HepG2 (cell line): ENCODE results near the gene ZC3H15. TPM values are rescaled to one million over a fixed set of nuclear protein-coding genes. Genes with fewer than 3 reads are reported as not detected.

ENCODE experiments used
- CEBPB ChIP-seq: IDR thresholded peaks from 2 replicates; pipeline ENCODE4 v1.6.1; 2011; ENCODE audit warnings: low read depth, low read length, improper control_type of control experiment, borderline replicate concordance
- CHCHD3 ChIP-seq: sonication (generic); formaldehyde crosslinking; IDR thresholded peaks from 2 replicates; pipeline ENCODE4 v1.8.0; 2022; ENCODE audit warnings: mild to moderate bottlenecking, missing genetic modification reagents, moderate library complexity
- DNMT1 ChIP-seq: sonication (generic); formaldehyde crosslinking; IDR thresholded peaks from 2 replicates; pipeline ENCODE4 v1.5.1; 2020; ENCODE audit warnings: mild to moderate bottlenecking, missing genetic modification reagents
- DR1 ChIP-seq: sonication (generic); formaldehyde crosslinking; IDR thresholded peaks from 2 replicates; pipeline ENCODE4 v1.8.0; 2021; ENCODE audit warnings: mild to moderate bottlenecking, missing genetic modification reagents, inconsistent platforms
- ERF ChIP-seq: IDR thresholded peaks from 2 replicates; pipeline ENCODE4 v1.6.1; 2018; ENCODE audit warnings: missing biosample characterization, missing genetic modification reagents
- FOSL2 ChIP-seq: sonication (generic); formaldehyde crosslinking; IDR thresholded peaks from 2 replicates; pipeline ENCODE4 v1.4.0; 2020; ENCODE audit warnings: missing genetic modification reagents
- FOXK2 ChIP-seq: fragments of 450-650 bp; IDR thresholded peaks from 2 replicates; pipeline ENCODE4 v1.6.1; 2016
- FOXM1 ChIP-seq: sonication (generic); formaldehyde crosslinking; IDR thresholded peaks from 2 replicates; pipeline ENCODE4 v1.5.0; 2020; ENCODE audit warnings: missing genetic modification reagents
- HOXA5 ChIP-seq: sonication (generic); formaldehyde crosslinking; IDR thresholded peaks from 2 replicates; pipeline ENCODE4 v1.4.0; 2020; ENCODE audit warnings: missing genetic modification reagents
- IRX3 ChIP-seq: sonication (generic); formaldehyde crosslinking; IDR thresholded peaks from 2 replicates; pipeline ENCODE4 v1.8.1; 2023; ENCODE audit warnings: mild to moderate bottlenecking, low read depth, missing genetic modification reagents, borderline replicate concordance
- MEIS1 ChIP-seq: sonication (generic); formaldehyde crosslinking; IDR thresholded peaks from 2 replicates; pipeline ENCODE4 v1.9.0; 2021; ENCODE audit warnings: mild to moderate bottlenecking, missing genetic modification reagents, moderate library complexity, borderline replicate concordance
- ONECUT2 ChIP-seq: sonication (generic); formaldehyde crosslinking; IDR thresholded peaks from 2 replicates; pipeline ENCODE4 v1.4.0; 2020; ENCODE audit warnings: missing genetic modification reagents
- PHF5A ChIP-seq: IDR thresholded peaks from one replicate; pipeline ENCODE4 v1.6.1; 2018; ENCODE audit warnings: low read depth, missing genetic modification reagents; ENCODE audit not compliant: unreplicated experiment
- POLR2G ChIP-seq: fragments of 200-400 bp; formaldehyde crosslinking; IDR thresholded peaks from 2 replicates; pipeline ENCODE4 v1.6.1; 2018; ENCODE audit warnings: mild to moderate bottlenecking, low read depth, low read length, moderate library complexity
- RBM22 ChIP-seq: fragments of 200-400 bp; formaldehyde crosslinking; optimal IDR thresholded peaks from 2 replicates; pipeline ENCODE3; 2017; ENCODE audit warnings: mild to moderate bottlenecking, low read length, moderate library complexity
- TRIM24 ChIP-seq: sonication (generic); formaldehyde crosslinking; IDR thresholded peaks from 2 replicates; pipeline ENCODE4 v1.8.0; 2022; ENCODE audit warnings: mild to moderate bottlenecking, missing genetic modification reagents
- ZFP90 ChIP-seq: sonication (generic); formaldehyde crosslinking; IDR thresholded peaks from 2 replicates; pipeline ENCODE4 v1.8.0; 2022; ENCODE audit warnings: missing genetic modification reagents, mild to moderate bottlenecking, inconsistent platforms, borderline replicate concordance
- ZNF10 ChIP-seq: sonication (generic); formaldehyde crosslinking; IDR thresholded peaks from 2 replicates; pipeline ENCODE4 v1.4.0; 2020; ENCODE audit warnings: mild to moderate bottlenecking, low read depth, missing genetic modification reagents, borderline replicate concordance
- ZNF260 ChIP-seq: sonication (generic); formaldehyde crosslinking; IDR thresholded peaks from 2 replicates; pipeline ENCODE4 v1.4.0; 2020; ENCODE audit warnings: missing genetic modification reagents, low read depth, mild to moderate bottlenecking, borderline replicate concordance
- ZNF550 ChIP-seq: sonication (generic); formaldehyde crosslinking; IDR thresholded peaks from 2 replicates; pipeline ENCODE4 v1.4.0; 2020; ENCODE audit warnings: mild to moderate bottlenecking, missing genetic modification reagents, borderline replicate concordance
- ZNF598 ChIP-seq: sonication (generic); formaldehyde crosslinking; IDR thresholded peaks from 2 replicates; pipeline ENCODE4 v1.5.1; 2020; ENCODE audit warnings: mild to moderate bottlenecking, missing genetic modification reagents, borderline replicate concordance
- ZNF878 ChIP-seq: sonication (generic); formaldehyde crosslinking; IDR thresholded peaks from 2 replicates; pipeline ENCODE4 v1.8.1; 2023; ENCODE audit warnings: mild to moderate bottlenecking, missing genetic modification reagents, moderate library complexity
- polyA plus RNA-seq, 8 experiments: library from polyadenylated mRNA; depleted of rRNA in 3 of 8; stranded (reverse) in 7 of 8; unstranded in 1 of 8; fragments of >200 nt; fragmentation: Illumina TruSeq in 4 of 8; extraction: Trizol in 4 of 8; gene quantifications; 2 replicates each; pipeline versions ENCODE4 v1.2.1 to v1.2.3, GENCODE V29; 2011 to 2016; ENCODE audit warnings: low read depth in 4 of 8, missing spikeins in 1 of 8, mixed read lengths in 1 of 8; ENCODE audit not compliant: insufficient read depth in 1 of 8
- total RNA-seq, 5 experiments: library from RNA; depleted of rRNA; stranded (reverse); fragments of >200 nt; fragmentation: Illumina TruSeq; extraction: Trizol; gene quantifications; 2 replicates each; pipeline ENCODE4 v1.2.3, GENCODE V29; 2016; ENCODE audit warnings: low read depth in 1 of 5
- TF ChIP-seq, protein P1 (sequence below): sonication (generic); formaldehyde crosslinking; IDR thresholded peaks from 2 replicates; pipeline ENCODE4 v1.8.0; 2023; ENCODE audit warnings: mild to moderate bottlenecking, missing genetic modification reagents
- TF ChIP-seq, protein P2 (sequence below): IDR thresholded peaks from 2 replicates; pipeline ENCODE4 v1.4.0; 2020; ENCODE audit warnings: mild to moderate bottlenecking, missing genetic modification reagents
- TF ChIP-seq, protein P3 (sequence below): IDR thresholded peaks from 2 replicates; pipeline ENCODE4 v1.6.1; 2016; ENCODE audit warnings: mild to moderate bottlenecking

The ZC3H15 gene
- total and polyA plus RNA-seq, 2 of the 13 experiments (the other 11 are each of a cell fraction or from before 2014, with no cell fraction given): 84.6 to 168 TPM

DNA sequence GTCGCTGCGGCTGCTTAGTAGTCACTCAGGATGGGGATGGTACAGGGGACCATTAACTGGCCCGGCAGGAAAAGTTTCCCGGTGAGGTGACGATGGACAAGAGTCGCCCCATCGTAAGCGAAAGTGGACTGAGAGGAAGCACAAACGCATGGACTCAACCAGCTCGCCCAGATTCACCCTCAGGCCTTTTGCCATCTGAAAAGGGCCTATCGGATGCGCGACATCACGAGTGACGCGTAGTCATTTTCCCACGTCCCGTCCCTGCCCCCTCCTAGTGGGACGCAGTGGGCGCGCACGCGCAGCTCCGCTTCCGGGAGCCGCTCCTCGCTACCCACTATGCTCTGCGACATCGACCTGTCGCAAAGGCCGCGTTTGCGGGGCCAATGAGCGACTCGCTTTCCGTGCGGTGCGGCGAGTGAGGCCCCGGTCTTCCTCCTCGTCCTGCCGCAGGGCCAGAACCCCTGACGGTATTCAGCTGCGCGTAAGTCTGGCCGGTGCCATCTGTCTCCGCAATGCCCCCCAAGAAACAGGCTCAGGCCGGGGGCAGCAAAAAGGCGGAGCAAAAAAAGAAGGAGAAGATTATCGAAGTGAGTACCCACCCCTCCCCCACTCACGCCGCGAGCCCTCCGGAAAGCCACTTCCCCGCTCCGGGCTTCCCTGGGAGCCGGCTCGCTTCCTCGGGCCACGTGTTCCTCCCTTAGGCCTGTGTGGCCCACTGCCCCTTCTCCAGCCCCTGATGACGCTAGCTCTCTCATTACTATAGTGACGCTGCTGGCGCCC, at the start of gene ZC3H15 (continued):
- TF ChIP-seq, protein P1, sequence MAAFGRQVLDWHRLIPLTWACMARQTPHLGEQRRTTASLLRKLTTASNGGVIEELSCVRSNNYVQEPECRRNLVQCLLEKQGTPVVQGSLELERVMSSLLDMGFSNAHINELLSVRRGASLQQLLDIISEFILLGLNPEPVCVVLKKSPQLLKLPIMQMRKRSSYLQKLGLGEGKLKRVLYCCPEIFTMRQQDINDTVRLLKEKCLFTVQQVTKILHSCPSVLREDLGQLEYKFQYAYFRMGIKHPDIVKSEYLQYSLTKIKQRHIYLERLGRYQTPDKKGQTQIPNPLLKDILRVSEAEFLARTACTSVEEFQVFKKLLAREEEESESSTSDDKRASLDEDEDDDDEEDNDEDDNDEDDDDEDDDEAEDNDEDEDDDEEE (CRISPR knock-in tag): peak; percentile 73; the same call in 1 of the 2 replicates
- TF ChIP-seq, protein P2, sequence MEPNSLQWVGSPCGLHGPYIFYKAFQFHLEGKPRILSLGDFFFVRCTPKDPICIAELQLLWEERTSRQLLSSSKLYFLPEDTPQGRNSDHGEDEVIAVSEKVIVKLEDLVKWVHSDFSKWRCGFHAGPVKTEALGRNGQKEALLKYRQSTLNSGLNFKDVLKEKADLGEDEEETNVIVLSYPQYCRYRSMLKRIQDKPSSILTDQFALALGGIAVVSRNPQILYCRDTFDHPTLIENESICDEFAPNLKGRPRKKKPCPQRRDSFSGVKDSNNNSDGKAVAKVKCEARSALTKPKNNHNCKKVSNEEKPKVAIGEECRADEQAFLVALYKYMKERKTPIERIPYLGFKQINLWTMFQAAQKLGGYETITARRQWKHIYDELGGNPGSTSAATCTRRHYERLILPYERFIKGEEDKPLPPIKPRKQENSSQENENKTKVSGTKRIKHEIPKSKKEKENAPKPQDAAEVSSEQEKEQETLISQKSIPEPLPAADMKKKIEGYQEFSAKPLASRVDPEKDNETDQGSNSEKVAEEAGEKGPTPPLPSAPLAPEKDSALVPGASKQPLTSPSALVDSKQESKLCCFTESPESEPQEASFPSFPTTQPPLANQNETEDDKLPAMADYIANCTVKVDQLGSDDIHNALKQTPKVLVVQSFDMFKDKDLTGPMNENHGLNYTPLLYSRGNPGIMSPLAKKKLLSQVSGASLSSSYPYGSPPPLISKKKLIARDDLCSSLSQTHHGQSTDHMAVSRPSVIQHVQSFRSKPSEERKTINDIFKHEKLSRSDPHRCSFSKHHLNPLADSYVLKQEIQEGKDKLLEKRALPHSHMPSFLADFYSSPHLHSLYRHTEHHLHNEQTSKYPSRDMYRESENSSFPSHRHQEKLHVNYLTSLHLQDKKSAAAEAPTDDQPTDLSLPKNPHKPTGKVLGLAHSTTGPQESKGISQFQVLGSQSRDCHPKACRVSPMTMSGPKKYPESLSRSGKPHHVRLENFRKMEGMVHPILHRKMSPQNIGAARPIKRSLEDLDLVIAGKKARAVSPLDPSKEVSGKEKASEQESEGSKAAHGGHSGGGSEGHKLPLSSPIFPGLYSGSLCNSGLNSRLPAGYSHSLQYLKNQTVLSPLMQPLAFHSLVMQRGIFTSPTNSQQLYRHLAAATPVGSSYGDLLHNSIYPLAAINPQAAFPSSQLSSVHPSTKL (CRISPR knock-in tag): peak; percentile 85
- no peak for TF ChIP-seq RBM22
- TF ChIP-seq FOSL2 (CRISPR knock-in tag): peak; percentile 75
- no peak for TF ChIP-seq ZNF10 (CRISPR knock-in tag)
- TF ChIP-seq DR1: peak; percentile 93
- peak; percentile 97 for TF ChIP-seq ERF (CRISPR knock-in tag)
- TF ChIP-seq MEIS1 (CRISPR knock-in tag): peak; percentile 52; the same call in 1 of the 2 replicates
- peak; percentile 84; the same call in 1 of the 2 replicates for TF ChIP-seq IRX3 (CRISPR knock-in tag)
- TF ChIP-seq HOXA5 (CRISPR knock-in tag): peak; percentile 99
- TF ChIP-seq PHF5A: peak; percentile 85
- no peak for TF ChIP-seq FOXK2
- peak; percentile 45; the same call in 1 of the 2 replicates for TF ChIP-seq CEBPB
- peak; percentile 66; the same call in 1 of the 2 replicates for TF ChIP-seq FOXM1 (CRISPR knock-in tag)
- no peak; the same call in 1 of the 2 replicates for TF ChIP-seq ZNF550 (CRISPR knock-in tag)
- TF ChIP-seq ZNF598 (CRISPR knock-in tag): peak; percentile 95
- 0 out of 2 replicates have a peak, but pooled peaks have one; percentile 31 for TF ChIP-seq DNMT1 (CRISPR knock-in tag)
- peak; percentile 97 for TF ChIP-seq ZFP90 (CRISPR knock-in tag)
- TF ChIP-seq ZNF260 (CRISPR knock-in tag): no peak
- peak; percentile 53; the same call in 1 of the 2 replicates for TF ChIP-seq ZNF878 (CRISPR knock-in tag)
- TF ChIP-seq POLR2G: peak; percentile 98
- no peak for TF ChIP-seq TRIM24 (CRISPR knock-in tag)
- TF ChIP-seq, protein P3, sequence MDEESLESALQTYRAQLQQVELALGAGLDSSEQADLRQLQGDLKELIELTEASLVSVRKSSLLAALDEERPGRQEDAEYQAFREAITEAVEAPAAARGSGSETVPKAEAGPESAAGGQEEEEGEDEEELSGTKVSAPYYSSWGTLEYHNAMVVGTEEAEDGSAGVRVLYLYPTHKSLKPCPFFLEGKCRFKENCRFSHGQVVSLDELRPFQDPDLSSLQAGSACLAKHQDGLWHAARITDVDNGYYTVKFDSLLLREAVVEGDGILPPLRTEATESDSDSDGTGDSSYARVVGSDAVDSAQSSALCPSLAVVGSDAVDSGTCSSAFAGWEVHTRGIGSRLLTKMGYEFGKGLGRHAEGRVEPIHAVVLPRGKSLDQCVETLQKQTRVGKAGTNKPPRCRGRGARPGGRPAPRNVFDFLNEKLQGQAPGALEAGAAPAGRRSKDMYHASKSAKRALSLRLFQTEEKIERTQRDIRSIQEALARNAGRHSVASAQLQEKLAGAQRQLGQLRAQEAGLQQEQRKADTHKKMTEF: peak; percentile 98
- TF ChIP-seq ONECUT2 (CRISPR knock-in tag): peak; percentile 61
- TF ChIP-seq CHCHD3: no peak
